ENCODE results near the gene CCDC18. TPM values are rescaled to one million over a fixed set of nuclear protein-coding genes. Genes with fewer than 3 reads are reported as not detected.
"Not testable (repeated sequence)": the region's sequence is repeated elsewhere in the genome, so short reads cannot be mapped to it uniquely, and the experiment has no call there.

Gene CCDC18
- total RNA-seq, 3 donors from 2014 or later: 4.1 to 10.5 (median 9.4) TPM

DNA sequence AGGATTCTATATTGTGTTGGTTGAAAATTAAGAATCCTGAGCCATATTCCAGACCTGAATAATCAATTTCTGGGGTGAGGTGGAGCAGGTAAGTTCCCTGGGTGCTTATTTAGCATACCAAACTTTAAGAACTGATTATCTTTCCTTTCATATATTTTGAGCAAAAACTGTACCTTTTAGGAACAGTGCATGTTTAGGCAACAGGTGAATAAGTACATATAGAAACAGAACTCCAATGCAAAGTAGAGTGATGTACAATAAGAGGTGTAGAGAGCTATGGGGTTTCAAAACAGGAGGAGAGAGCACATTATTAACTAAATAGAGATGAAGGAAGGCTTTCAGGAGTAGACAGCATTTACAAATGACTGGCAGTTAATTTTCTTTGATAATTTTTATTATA, 29.1 kb upstream of the CCDC18 start:
- H3K9me3 ChIP-seq: no peaks in the 10 kb centered on the region
- no peak overlapping the region for H3K27ac ChIP-seq
- DNase-seq (ENCODE audit: low spot score in 2 of 2): no peak
- no peaks in the 10 kb centered on the region for H3K27me3 ChIP-seq
- H3K36me3 ChIP-seq: no peaks in the 10 kb centered on the region
- TF ChIP-seq POLR2A (IDR thresholded peaks at IDR 0.05) (no peak), POLR2AphosphoS5 (IDR thresholded peaks at IDR 0.05) (no peak)
- TF ChIP-seq, protein P1, sequence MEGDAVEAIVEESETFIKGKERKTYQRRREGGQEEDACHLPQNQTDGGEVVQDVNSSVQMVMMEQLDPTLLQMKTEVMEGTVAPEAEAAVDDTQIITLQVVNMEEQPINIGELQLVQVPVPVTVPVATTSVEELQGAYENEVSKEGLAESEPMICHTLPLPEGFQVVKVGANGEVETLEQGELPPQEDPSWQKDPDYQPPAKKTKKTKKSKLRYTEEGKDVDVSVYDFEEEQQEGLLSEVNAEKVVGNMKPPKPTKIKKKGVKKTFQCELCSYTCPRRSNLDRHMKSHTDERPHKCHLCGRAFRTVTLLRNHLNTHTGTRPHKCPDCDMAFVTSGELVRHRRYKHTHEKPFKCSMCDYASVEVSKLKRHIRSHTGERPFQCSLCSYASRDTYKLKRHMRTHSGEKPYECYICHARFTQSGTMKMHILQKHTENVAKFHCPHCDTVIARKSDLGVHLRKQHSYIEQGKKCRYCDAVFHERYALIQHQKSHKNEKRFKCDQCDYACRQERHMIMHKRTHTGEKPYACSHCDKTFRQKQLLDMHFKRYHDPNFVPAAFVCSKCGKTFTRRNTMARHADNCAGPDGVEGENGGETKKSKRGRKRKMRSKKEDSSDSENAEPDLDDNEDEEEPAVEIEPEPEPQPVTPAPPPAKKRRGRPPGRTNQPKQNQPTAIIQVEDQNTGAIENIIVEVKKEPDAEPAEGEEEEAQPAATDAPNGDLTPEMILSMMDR (IDR thresholded peaks at IDR 0.05): no peak
- H3K4me1 ChIP-seq: no peaks in the 10 kb centered on the region
- no peak overlapping the region for H3K4me3 ChIP-seq
- intact Hi-C loops (cut with DNase I; ENCODE audit: low total_unique reads): no loop called here

DNA sequence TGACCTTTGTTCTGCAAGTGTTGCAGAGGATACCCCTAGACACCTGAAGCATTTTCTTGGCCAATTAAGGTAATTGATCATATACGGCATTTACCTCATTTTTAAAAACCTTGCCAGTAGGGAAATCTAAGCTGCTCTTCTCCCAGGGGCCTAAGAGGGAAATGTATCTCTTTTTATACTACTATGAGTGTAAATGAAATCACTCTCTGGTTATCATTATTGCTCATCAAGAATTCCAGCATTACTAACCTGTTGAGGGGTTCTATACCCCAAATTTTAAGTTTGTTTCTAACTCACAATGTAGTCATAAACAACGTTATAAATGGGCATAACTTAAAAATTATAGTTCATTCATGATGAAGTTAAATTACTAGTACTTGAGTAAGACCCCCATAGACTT, 27.7 kb upstream of the CCDC18 start:
- Histone ChIP-seq H3K36me3 (no peaks in the 10 kb centered on the region), H3K4me1 (no peaks in the 10 kb centered on the region), H3K27me3 (no peaks in the 10 kb centered on the region), H3K9me3 (no peaks in the 10 kb centered on the region), H3K4me3 (no peak overlapping the region), H3K27ac (no peak overlapping the region)
- no peak for TF ChIP-seq POLR2A (IDR thresholded peaks at IDR 0.05)
- TF ChIP-seq POLR2AphosphoS5 (IDR thresholded peaks at IDR 0.05): no peak
- TF ChIP-seq, protein P1 (IDR thresholded peaks at IDR 0.05): no peak
- intact Hi-C loops (cut with DNase I; ENCODE audit: low total_unique reads): no loop called here
- DNase-seq (ENCODE audit: low spot score in 2 of 2): no peak

DNA sequence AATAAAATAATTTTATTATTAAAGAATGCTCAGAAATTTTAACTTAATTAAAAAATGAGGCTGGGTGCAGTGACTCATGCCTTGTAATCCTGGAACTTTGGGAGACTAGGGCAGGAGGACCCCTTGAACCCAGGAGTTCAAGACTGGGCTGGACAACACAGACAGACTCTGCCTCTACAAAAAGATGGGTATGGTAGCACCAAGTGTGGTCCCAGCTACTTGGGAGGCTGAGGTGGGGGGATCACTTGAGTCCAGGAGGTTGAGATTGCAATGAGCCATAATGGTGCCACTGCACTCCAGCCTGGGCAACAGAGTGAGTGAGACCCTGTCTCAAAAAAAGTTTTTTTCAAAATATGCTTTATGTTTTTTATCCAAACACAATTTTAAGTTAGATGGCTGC, 25.6 kb upstream of the CCDC18 start:
- Histone ChIP-seq H3K27ac (no peak overlapping the region), H3K4me1 (no peaks in the 10 kb centered on the region), H3K36me3 (no peaks in the 10 kb centered on the region), H3K9me3 (no peaks in the 10 kb centered on the region), H3K27me3 (no peaks in the 10 kb centered on the region), H3K4me3 (no peak overlapping the region)
- no peak for TF ChIP-seq POLR2AphosphoS5 (IDR thresholded peaks at IDR 0.05)
- TF ChIP-seq, protein P1 (IDR thresholded peaks at IDR 0.05): no peak
- TF ChIP-seq POLR2A (IDR thresholded peaks at IDR 0.05): no peak
- intact Hi-C loops (cut with DNase I; ENCODE audit: low total_unique reads): no loop called here
- no peak for DNase-seq (ENCODE audit: low spot score in 2 of 2)

DNA sequence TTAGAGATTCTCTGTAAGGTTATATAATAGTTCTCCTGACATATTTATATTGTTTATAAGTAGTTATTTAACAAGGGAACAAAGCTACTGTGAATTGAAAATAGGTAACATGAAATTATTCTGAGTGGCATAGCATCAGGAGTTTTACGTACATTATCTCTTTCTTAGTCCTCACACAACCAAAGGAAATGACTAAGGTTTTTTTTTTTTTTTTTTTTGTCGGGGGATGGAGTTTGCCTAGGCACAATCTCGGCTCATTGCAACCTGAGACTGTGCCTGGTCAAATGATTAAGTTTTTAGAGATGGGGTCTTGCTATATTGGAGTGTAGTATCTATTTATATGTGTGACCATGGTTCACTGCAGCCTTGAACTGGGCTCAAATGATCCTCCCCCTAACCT, 25.2 kb upstream of the CCDC18 start:
- no peak overlapping the region for H3K4me3 ChIP-seq
- H3K27me3 ChIP-seq: no peaks in the 10 kb centered on the region
- H3K27ac ChIP-seq: no peak overlapping the region
- TF ChIP-seq POLR2A (IDR thresholded peaks at IDR 0.05): no peak
- DNase-seq (ENCODE audit: low spot score in 2 of 2): no peak
- H3K4me1 ChIP-seq: no peaks in the 10 kb centered on the region
- intact Hi-C loops (cut with DNase I; ENCODE audit: low total_unique reads): no loop called here
- no peaks in the 10 kb centered on the region for H3K9me3 ChIP-seq
- H3K36me3 ChIP-seq: no peaks in the 10 kb centered on the region

DNA sequence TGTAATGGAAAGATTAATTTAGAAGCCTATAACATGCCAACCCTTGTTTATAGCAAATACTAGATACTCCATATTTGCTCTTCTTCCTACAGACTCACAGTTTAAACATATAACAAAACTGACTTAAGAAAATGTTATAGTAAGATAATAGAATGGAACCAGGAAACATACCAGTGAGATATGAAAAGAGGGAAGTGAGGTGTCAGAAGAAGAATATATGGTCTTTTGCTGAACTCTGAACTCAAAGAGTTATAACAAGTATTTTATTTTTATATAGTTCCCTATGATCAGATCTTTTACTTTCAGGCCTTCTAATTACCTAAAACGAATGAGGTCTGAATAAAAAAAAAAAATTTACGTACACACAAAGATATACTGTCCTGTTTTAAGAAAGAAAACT, 21.2 kb upstream of the CCDC18 start:
- no peak for DNase-seq (ENCODE audit: low spot score in 2 of 2)
- no peaks in the 10 kb centered on the region for H3K9me3 ChIP-seq
- TF ChIP-seq, protein P1 (IDR thresholded peaks at IDR 0.05): no peak
- TF ChIP-seq POLR2AphosphoS5 (IDR thresholded peaks at IDR 0.05) (no peak), POLR2A (IDR thresholded peaks at IDR 0.05) (no peak)
- H3K27ac ChIP-seq: no peak overlapping the region
- H3K4me3 ChIP-seq: no peak overlapping the region
- no peaks in the 10 kb centered on the region for H3K27me3 ChIP-seq
- H3K36me3 ChIP-seq: no peaks in the 10 kb centered on the region
- H3K4me1 ChIP-seq: no peaks in the 10 kb centered on the region
- intact Hi-C loops (cut with DNase I; ENCODE audit: low total_unique reads): no loop called here

DNA sequence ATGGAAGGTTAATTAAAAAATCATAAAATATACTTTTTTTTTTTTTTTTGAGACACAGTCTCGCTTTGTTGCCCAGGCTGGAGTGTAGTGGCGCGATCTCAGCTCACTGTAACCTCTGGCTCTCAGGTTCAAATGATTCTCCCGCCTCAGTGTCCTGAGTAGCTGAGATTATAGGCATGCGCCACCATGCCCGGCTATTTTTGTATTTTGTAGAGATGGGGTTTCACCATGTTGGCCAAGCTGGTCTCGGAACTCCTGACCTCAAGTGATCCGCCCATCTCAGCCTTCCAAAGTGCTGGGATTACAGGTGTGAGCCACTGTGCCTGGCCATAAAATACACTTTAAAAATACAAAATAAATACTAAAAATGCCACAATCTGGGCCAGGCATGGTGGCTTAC, 17.2 kb upstream of the CCDC18 start:
- H3K27me3 ChIP-seq; H3K4me3 ChIP-seq; intact Hi-C loops (cut with DNase I; ENCODE audit: low total_unique reads); H3K9me3 ChIP-seq; H3K27ac ChIP-seq; DNase-seq (ENCODE audit: low spot score in 2 of 2); H3K4me1 ChIP-seq; H3K36me3 ChIP-seq: not testable (repeated sequence)
